Upper lobe of left lung (tissue), 4 donors: ENCODE data around the gene MAD1L1.
A peak's percentile ranks its signal among the peaks of the same experiment; 100 is the strongest.

Source experiments
- CTCF ChIP-seq, 6 experiments: fragments of 450-650 bp in 4 of 6; fragments of 200-600 bp in 2 of 6; sonication (generic) in 2 of 6; IDR thresholded peaks; one replicate each; pipeline ENCODE4 v1.5.1; 2016 to 2019; ENCODE audit warnings: antibody characterized with exemption in 6 of 6
- POLR2A ChIP-seq, 4 donors: fragments of 450-650 bp; IDR thresholded peaks; one replicate each; pipeline ENCODE4 v1.5.1; 2016 to 2017; ENCODE audit warnings: antibody characterized with exemption in 4 of 4, mild to moderate bottlenecking in 2 of 4

DNA sequence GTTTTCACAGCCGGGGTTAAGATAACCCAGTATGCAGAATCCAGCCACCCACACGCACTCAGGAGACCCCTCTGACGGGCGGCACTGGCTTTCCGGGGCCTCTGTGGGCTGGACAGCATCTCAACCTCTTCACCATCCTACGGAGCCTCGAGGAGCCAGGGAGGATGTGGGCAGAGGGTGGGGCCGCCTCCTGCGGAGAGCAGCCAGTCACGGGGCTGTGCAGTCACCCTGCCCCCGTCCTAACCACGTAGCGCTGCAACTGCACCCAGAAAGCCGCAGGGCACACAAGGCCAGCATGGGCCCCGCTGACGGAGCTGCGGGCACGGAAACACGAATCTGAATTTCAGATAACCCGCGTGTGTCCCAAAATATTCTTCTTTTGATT is 292.4 kb downstream of the MAD1L1 start:
- no peak for TF ChIP-seq CTCF (IDR thresholded peaks at IDR 0.05)
- TF ChIP-seq POLR2A (IDR thresholded peaks at IDR 0.05): peak in 2 of 4 donors; percentile 13 to 77
